Gastroesophageal sphincter (tissue), 3 donors: ENCODE measurements around the gene LHFPL3.

Experiments used
- CTCF ChIP-seq, 4 experiments: fragments of 200-600 bp in 2 of 4; fragments of 450-650 bp in 2 of 4; sonication (generic) in 1 of 4; IDR thresholded peaks; one replicate each; pipeline ENCODE4 v1.5.1; 2017 to 2019; ENCODE audit warnings: antibody characterized with exemption in 4 of 4, mild to moderate bottlenecking in 2 of 4, moderate library complexity in 2 of 4
- EP300 ChIP-seq: sonication (generic); formaldehyde crosslinking; IDR thresholded peaks from one replicate; pipeline ENCODE4 v1.6.1; 2017; ENCODE audit warnings: antibody characterized with exemption, mild to moderate bottlenecking
- POLR2A ChIP-seq, 2 donors: fragments of 450-650 bp; IDR thresholded peaks; one replicate each; pipeline ENCODE4 v1.6.1; 2017; ENCODE audit warnings: antibody characterized with exemption in 2 of 2, mild to moderate bottlenecking in 2 of 2, moderate library complexity in 1 of 2

GRCh38 chr7:104794589-104794988 is 466.2 kb downstream of the LHFPL3 start:
- TF ChIP-seq CTCF (IDR thresholded peaks at IDR 0.05) (no peak), POLR2A (IDR thresholded peaks at IDR 0.05) (no peak), EP300 (no peak)
